ENCODE measurements around the gene TMEM205.

TMEM205 gene

DNA sequence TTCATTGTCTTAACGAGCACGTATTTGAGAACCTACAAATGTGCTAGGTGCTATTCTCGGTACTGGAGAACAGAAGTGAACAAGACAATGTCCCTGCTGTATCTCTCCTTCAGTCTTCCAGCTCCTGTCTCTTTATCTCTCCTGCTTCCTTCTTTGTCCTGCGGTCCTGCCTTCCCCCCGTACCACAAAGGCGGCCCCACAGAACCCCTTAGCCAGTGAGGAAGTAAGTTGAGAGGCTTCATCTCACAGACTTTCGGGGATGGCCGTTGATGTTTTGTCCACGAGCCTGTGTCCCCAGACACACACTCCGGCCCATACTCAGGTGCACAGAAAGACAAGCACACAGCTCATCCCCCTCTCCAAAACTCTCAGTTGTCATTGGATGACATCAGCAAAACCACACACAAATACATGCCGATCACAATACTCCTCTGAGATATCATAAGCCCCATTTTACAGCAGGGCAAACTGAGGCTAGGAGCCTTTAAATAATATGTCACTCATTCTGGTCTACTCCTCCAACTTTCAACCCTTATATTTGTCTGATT is 27.9 kb upstream of the TMEM205 start:
- H3K36me3 ChIP-seq, result no peaks in the 10 kb centered on the region
- TF ChIP-seq CTCF (IDR thresholded peaks at IDR 0.05; ENCODE audit: low read depth, low read length), result no peak
- no peaks in the 10 kb centered on the region for H3K27me3 ChIP-seq
- no peak for DNase-seq
- peaks cover 11% of the 10 kb centered on the region for H3K4me1 ChIP-seq
- peak overlapping the region; percentile 77 for H3K4me3 ChIP-seq (ENCODE audit: low read depth, low read length)
- no peaks in the 10 kb centered on the region for H3K9me3 ChIP-seq

DNA sequence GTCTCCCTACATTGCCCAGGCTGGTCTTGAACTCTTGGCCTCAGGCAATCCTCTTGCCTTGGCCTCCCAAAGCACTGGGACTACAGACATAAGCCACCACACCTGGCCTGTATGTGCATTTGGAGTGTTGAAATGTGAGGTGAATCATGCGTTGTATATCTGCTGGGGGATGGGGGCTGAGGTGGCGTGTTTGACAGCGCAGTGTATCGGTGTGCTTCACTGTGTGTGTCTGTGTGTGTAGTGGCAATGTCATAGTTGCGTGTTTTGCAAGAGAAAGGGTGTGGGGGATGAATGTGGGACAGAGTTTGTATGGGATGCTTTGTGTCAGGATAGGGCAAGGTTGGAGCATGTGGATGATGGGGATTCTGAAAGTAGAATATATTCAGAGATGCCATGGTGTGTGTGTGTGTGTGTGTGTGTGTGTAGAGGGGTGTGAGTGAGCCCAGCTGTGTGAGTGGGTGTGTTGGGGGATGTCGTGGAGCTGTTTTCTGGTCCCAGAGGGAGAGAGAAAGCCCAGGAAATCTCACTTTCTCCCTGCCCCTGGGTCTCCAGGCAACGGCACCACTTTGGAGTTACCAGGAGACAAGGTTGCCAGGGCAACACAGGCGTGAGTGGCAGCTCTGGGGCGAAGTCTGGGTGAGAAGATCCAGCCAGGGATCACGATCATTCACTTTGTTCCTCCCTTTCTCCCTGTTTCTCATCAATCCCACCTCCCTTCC is 27.3 kb upstream of the TMEM205 start:
- no peak for TF ChIP-seq CTCF (IDR thresholded peaks at IDR 0.05; ENCODE audit: low read depth, low read length)

DNA sequence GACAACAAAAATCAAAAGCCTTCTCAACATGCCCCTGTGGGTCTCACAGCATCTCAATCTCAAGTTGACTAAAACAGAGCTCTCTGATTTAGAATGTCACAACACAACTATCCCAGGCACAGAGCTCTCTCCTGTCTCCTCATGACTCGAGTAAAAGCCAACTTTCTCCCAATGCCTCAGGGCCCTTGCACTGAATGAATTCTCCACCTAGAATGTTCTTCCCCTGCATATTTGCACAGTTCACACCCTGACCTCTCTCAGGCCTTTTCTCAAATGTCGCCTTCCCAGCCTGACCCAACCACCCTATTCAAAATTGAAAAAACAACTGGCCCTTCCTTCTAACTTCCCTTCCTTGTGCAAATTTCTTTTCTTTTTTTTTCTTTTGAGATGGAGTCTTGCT is 24.7 kb upstream of the TMEM205 start:
- no peaks in the 10 kb centered on the region for H3K36me3 ChIP-seq
- H3K4me3 ChIP-seq (ENCODE audit: low read depth, low read length), result no peak overlapping the region
- no peaks in the 10 kb centered on the region for H3K9me3 ChIP-seq
- TF ChIP-seq CTCF (IDR thresholded peaks at IDR 0.05; ENCODE audit: low read depth, low read length), result no peak
- no peak for DNase-seq
- H3K27me3 ChIP-seq, result no peaks in the 10 kb centered on the region
- H3K4me1 ChIP-seq, result peaks cover 8% of the 10 kb centered on the region

More for the DNA sequence above, 27.3 kb upstream of the TMEM205 start:
- Histone ChIP-seq H3K9me3 (no peaks in the 10 kb centered on the region), H3K4me1 (peaks cover 11% of the 10 kb centered on the region), H3K36me3 (no peaks in the 10 kb centered on the region), H3K27me3 (no peaks in the 10 kb centered on the region), H3K4me3 (ENCODE audit: low read depth, low read length) (peak overlapping the region; percentile 77)
- peak; percentile 88 for DNase-seq

DNA sequence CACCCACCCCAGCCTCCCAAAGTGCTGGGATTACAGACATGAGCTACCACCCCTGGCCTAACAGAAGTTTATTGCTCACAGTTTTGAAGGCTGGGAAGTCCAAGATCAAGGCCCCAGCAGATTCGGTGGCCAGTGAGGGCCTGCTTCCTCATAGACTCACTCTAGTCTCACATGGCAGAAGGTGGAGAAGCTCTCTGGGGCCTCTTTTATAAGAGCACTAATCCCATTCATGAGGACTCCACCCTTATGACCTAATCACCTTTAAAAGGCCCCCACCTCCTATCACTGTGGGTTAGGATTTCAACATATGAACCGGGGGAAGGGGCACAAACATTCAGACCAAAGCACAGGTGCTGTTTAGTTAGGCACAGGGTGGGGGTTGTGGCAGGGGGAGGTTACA is 21.5 kb upstream of the TMEM205 start:
- Histone ChIP-seq H3K4me3 (ENCODE audit: low read depth, low read length) (no peak overlapping the region), H3K36me3 (no peaks in the 10 kb centered on the region), H3K9me3 (no peaks in the 10 kb centered on the region), H3K4me1 (no peaks in the 10 kb centered on the region), H3K27me3 (no peaks in the 10 kb centered on the region)
- TF ChIP-seq CTCF (IDR thresholded peaks at IDR 0.05; ENCODE audit: low read depth, low read length), result no peak
- DNase-seq, result no peak

GRCh38 chr19:11365557-11366117 is 19.6 kb upstream of the TMEM205 start:
- no peak for TF ChIP-seq CTCF (IDR thresholded peaks at IDR 0.05; ENCODE audit: low read depth, low read length)
- Histone ChIP-seq H3K9me3 (no peaks in the 10 kb centered on the region), H3K27me3 (no peaks in the 10 kb centered on the region), H3K36me3 (peaks cover 4% of the 10 kb centered on the region; the same call in 1 of the 2 replicates), H3K4me1 (no peaks in the 10 kb centered on the region), H3K4me3 (ENCODE audit: low read depth, low read length) (no peak overlapping the region)
- DNase-seq, result no peak

DNA sequence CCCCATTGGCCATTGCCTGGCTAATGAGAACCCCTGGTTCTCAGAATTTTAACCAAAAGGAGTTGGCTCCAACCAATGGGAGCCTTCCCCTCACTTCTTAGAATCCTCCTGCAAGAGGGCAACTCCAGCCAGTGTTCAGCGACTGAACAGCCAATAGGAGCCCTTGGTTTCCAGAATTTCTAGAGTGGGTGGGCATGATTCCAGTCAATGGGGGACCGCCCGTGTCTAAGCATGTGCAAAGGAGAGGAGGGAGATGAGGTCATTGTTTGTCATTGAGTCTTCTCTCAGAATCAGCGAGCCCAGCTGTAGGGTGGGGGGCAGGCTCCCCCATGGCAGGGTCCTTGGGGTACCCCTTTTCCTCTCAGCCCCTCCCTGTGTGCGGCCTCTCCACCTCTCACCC is 18.9 kb upstream of the TMEM205 start:
- no peaks in the 10 kb centered on the region for H3K4me1 ChIP-seq

More for the DNA sequence above, 18.9 kb upstream of the TMEM205 start:
- DNase-seq, result no peak
- H3K27me3 ChIP-seq, result no peaks in the 10 kb centered on the region
- peaks cover 4% of the 10 kb centered on the region; the same call in 1 of the 2 replicates for H3K36me3 ChIP-seq
- H3K4me3 ChIP-seq (ENCODE audit: low read depth, low read length), result no peak overlapping the region
- H3K9me3 ChIP-seq, result no peaks in the 10 kb centered on the region
- TF ChIP-seq CTCF (IDR thresholded peaks at IDR 0.05; ENCODE audit: low read depth, low read length), result no peak

All from BE2C (cell line).